ENCODE measurements around the gene DIS3L2.

- no peak for TF ChIP-seq CTCF (conservative IDR thresholded peaks at IDR 0.05)
- no peak for TF ChIP-seq EZH2 (IDR thresholded peaks at IDR 0.05; ENCODE audit: low read depth)
Measured at GRCh38 chr2:231923010-231923344, 38.5 kb upstream of the DIS3L2 start.
